Neural cell (in vitro differentiated cells): ENCODE data around the gene BRI3. TPM values are rescaled to one million over a fixed set of nuclear protein-coding genes. Genes with fewer than 3 reads are reported as not detected.

Experiments used
- H2AFZ ChIP-seq: fragments of 200-600, 300-800 bp; sonication (generic), shearing (Covaris generic); 2 replicates; pipeline ENCODE4 v1.6.0; 2014; ENCODE audit warnings: low read depth, mild to moderate bottlenecking, antibody characterized with exemption, low read length, moderate library complexity
- H3F3A ChIP-seq: fragments of 200-600 bp; shearing (Covaris generic); 2 replicates; pipeline ENCODE4 v1.6.1; 2016; ENCODE audit warnings: mild to moderate bottlenecking, moderate library complexity, mixed read lengths, antibody characterized with exemption, low read length; ENCODE audit not compliant: insufficient read depth, poor library complexity, severe bottlenecking
- H3K27ac ChIP-seq: fragments of 200-600, 300-800 bp; sonication (generic), shearing (Covaris generic); 2 replicates; pipeline ENCODE4 v1.5.1; 2014; ENCODE audit warnings: mild to moderate bottlenecking, low read length, moderate library complexity
- H3K27me3 ChIP-seq: fragments of 300-800, 200-600 bp; sonication (generic), shearing (Covaris generic); 2 replicates; pipeline ENCODE4 v1.6.0; 2014; ENCODE audit warnings: mild to moderate bottlenecking, low read depth, low read length, moderate library complexity; ENCODE audit not compliant: insufficient read depth
- H3K36me3 ChIP-seq: fragments of 300-800, 200-600 bp; sonication (generic), shearing (Covaris generic); 2 replicates; pipeline ENCODE4 v1.5.1; 2014; ENCODE audit warnings: mild to moderate bottlenecking, antibody characterized with exemption, low read length, moderate library complexity; ENCODE audit not compliant: insufficient read depth
- H3K4me2 ChIP-seq: fragments of 300-800, 200-600 bp; sonication (generic), shearing (Covaris generic); 2 replicates; pipeline ENCODE4 v1.6.0; 2014; ENCODE audit warnings: mild to moderate bottlenecking, low read length
- H3K4me3 ChIP-seq: fragments of 300-800, 200-600 bp; sonication (generic), shearing (Covaris generic); 2 replicates; pipeline ENCODE4 v1.5.1; 2014; ENCODE audit warnings: mild to moderate bottlenecking, low read length, moderate library complexity
- H3K79me2 ChIP-seq: fragments of 200-600 bp; shearing (Covaris generic); replicated peaks from 2 replicates; pipeline ENCODE4 v1.6.0; 2014; ENCODE audit warnings: mild to moderate bottlenecking, low read length, moderate library complexity; ENCODE audit not compliant: insufficient read depth
- H3K9ac ChIP-seq: fragments of 300-800, 200-600 bp; sonication (generic), shearing (Covaris generic); 2 replicates; pipeline ENCODE4 v1.6.1; 2016; ENCODE audit warnings: mild to moderate bottlenecking, low read length, mixed read lengths
- H3K9me2 ChIP-seq: fragments of 200-600 bp; shearing (Covaris generic); 2 replicates; pipeline ENCODE4 v1.6.1; 2016; ENCODE audit warnings: mild to moderate bottlenecking, low read length, mixed read lengths; ENCODE audit not compliant: insufficient read depth
- H3K9me3 ChIP-seq: fragments of 200-600, 300-800 bp; sonication (generic), shearing (Covaris generic); 2 replicates; pipeline ENCODE4 v1.6.1; 2016; ENCODE audit warnings: mild to moderate bottlenecking, mixed run types, low read length, moderate library complexity, mixed read lengths
- H4K20me1 ChIP-seq: fragments of 200-600 bp; shearing (Covaris generic); 2 replicates; pipeline ENCODE4 v1.6.1; 2016; ENCODE audit warnings: mild to moderate bottlenecking, mixed run types; ENCODE audit not compliant: insufficient read depth
- EP300 ChIP-seq: fragments of 450-650 bp; conservative IDR thresholded peaks from 2 replicates; pipeline ENCODE4 v1.6.1; 2014; ENCODE audit warnings: antibody characterized with exemption, mild to moderate bottlenecking, moderate library complexity; ENCODE audit not compliant: poor library complexity, severe bottlenecking
- EZH2 ChIP-seq: fragments of 200-600, 300-800 bp; shearing (Covaris generic), sonication (generic); IDR thresholded peaks from 2 replicates; pipeline ENCODE4 v1.6.1; 2014; ENCODE audit warnings: antibody characterized with exemption, low read length, borderline replicate concordance, mild to moderate bottlenecking; ENCODE audit not compliant: insufficient read depth, poor library complexity, severe bottlenecking
- MXI1 ChIP-seq: fragments of 450-650 bp; conservative IDR thresholded peaks from 2 replicates; pipeline ENCODE4 v1.6.1; 2014; ENCODE audit warnings: antibody characterized with exemption, mild to moderate bottlenecking; ENCODE audit not compliant: poor library complexity, severe bottlenecking
- POLR2AphosphoS5 ChIP-seq: IDR thresholded peaks from 2 replicates; pipeline ENCODE4 v1.6.1; 2012
- RAD21 ChIP-seq: fragments of 450-650 bp; conservative IDR thresholded peaks from 2 replicates; pipeline ENCODE4 v1.6.1; 2014; ENCODE audit warnings: antibody characterized with exemption, mild to moderate bottlenecking, moderate library complexity
- SMC3 ChIP-seq: fragments of 450-650 bp; conservative IDR thresholded peaks from 2 replicates; pipeline ENCODE4 v1.6.1; 2014; ENCODE audit warnings: antibody characterized with exemption, mild to moderate bottlenecking, moderate library complexity; ENCODE audit not compliant: poor library complexity
- TAF1 ChIP-seq: IDR thresholded peaks from 2 replicates; pipeline ENCODE4 v1.6.1; 2012; ENCODE audit warnings: low read depth
- polyA plus RNA-seq: library from polyadenylated mRNA; depleted of rRNA; stranded (reverse); fragments of >200 nt; gene quantifications from 2 replicates; pipeline ENCODE4 v1.2.3, GENCODE V29; 2014
- TF ChIP-seq, protein P1 (sequence below): fragments of 450-650 bp; IDR thresholded peaks from 2 replicates; pipeline ENCODE4 v1.5.1; 2014; ENCODE audit warnings: antibody characterized with exemption, mild to moderate bottlenecking, moderate library complexity; ENCODE audit not compliant: poor library complexity, severe bottlenecking
- TF ChIP-seq, protein P2 (sequence below): IDR thresholded peaks from 2 replicates; pipeline ENCODE4 v1.6.1; 2012; ENCODE audit warnings: borderline replicate concordance

The BRI3 gene
- polyA plus RNA-seq, 1 donor from 2014 or later = 55.6 TPM

DNA sequence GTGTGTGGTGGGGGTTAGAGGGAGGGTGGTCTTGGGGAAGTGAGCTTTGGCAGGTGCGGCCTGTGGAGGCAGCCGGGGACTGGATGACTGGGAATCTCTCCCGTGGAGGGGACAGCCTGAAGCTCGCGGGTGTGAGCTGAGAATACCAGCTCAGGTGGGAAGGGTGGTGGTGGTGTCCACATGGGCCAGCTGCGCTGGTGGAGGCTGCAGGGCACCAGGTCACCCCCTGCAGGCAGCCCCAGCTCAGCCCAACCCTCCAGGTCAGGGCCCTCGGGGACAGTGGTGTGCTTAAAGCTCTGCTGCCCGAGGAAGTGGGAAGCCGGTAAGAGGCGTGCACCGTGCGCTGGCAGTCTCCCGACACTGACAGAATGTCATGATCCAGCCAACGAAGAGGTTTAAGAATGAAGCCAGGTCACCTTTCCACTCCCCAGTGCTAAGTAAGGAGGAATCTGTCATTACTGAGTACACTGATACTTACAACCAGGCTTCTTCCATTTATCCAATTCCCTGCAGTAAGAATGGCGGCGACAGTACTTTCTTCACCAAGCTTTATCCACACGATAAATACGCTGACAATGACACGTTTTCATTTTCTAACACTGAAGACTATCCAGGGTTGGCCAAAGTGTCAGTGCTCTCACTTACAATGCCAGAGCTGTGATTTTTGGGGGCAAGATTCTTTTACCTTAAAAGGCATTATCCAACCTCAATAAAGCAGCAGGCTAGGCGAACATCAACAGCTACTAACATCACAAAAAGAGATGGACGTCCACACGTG is 20.4 kb downstream of the BRI3 start:
- H3K36me3 ChIP-seq = no peaks in the 10 kb centered on the region
- no peak overlapping the region for H3K27ac ChIP-seq
- H3K4me2 ChIP-seq = no peak overlapping the region
- no peaks in the 10 kb centered on the region for H3K9me2 ChIP-seq
- H3F3A ChIP-seq = no peaks in the 10 kb centered on the region
- no peaks in the 10 kb centered on the region for H3K79me2 ChIP-seq
- no peaks in the 10 kb centered on the region for H4K20me1 ChIP-seq
- H3K9me3 ChIP-seq = no peaks in the 10 kb centered on the region
- no peak overlapping the region for H3K4me3 ChIP-seq
- H2AFZ ChIP-seq = no peak overlapping the region
- no peak for TF ChIP-seq MXI1
- no peak for TF ChIP-seq TAF1
- no peak for TF ChIP-seq RAD21
- TF ChIP-seq, protein P1, sequence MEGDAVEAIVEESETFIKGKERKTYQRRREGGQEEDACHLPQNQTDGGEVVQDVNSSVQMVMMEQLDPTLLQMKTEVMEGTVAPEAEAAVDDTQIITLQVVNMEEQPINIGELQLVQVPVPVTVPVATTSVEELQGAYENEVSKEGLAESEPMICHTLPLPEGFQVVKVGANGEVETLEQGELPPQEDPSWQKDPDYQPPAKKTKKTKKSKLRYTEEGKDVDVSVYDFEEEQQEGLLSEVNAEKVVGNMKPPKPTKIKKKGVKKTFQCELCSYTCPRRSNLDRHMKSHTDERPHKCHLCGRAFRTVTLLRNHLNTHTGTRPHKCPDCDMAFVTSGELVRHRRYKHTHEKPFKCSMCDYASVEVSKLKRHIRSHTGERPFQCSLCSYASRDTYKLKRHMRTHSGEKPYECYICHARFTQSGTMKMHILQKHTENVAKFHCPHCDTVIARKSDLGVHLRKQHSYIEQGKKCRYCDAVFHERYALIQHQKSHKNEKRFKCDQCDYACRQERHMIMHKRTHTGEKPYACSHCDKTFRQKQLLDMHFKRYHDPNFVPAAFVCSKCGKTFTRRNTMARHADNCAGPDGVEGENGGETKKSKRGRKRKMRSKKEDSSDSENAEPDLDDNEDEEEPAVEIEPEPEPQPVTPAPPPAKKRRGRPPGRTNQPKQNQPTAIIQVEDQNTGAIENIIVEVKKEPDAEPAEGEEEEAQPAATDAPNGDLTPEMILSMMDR = no peak
- no peak for TF ChIP-seq POLR2AphosphoS5
- TF ChIP-seq EZH2 = no peak
- TF ChIP-seq SMC3 = no peak
- TF ChIP-seq EP300 = no peak
- TF ChIP-seq, protein P2, sequence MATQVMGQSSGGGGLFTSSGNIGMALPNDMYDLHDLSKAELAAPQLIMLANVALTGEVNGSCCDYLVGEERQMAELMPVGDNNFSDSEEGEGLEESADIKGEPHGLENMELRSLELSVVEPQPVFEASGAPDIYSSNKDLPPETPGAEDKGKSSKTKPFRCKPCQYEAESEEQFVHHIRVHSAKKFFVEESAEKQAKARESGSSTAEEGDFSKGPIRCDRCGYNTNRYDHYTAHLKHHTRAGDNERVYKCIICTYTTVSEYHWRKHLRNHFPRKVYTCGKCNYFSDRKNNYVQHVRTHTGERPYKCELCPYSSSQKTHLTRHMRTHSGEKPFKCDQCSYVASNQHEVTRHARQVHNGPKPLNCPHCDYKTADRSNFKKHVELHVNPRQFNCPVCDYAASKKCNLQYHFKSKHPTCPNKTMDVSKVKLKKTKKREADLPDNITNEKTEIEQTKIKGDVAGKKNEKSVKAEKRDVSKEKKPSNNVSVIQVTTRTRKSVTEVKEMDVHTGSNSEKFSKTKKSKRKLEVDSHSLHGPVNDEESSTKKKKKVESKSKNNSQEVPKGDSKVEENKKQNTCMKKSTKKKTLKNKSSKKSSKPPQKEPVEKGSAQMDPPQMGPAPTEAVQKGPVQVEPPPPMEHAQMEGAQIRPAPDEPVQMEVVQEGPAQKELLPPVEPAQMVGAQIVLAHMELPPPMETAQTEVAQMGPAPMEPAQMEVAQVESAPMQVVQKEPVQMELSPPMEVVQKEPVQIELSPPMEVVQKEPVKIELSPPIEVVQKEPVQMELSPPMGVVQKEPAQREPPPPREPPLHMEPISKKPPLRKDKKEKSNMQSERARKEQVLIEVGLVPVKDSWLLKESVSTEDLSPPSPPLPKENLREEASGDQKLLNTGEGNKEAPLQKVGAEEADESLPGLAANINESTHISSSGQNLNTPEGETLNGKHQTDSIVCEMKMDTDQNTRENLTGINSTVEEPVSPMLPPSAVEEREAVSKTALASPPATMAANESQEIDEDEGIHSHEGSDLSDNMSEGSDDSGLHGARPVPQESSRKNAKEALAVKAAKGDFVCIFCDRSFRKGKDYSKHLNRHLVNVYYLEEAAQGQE = no peak
- no peak overlapping the region for H3K9ac ChIP-seq
- no peaks in the 10 kb centered on the region for H3K27me3 ChIP-seq

DNA sequence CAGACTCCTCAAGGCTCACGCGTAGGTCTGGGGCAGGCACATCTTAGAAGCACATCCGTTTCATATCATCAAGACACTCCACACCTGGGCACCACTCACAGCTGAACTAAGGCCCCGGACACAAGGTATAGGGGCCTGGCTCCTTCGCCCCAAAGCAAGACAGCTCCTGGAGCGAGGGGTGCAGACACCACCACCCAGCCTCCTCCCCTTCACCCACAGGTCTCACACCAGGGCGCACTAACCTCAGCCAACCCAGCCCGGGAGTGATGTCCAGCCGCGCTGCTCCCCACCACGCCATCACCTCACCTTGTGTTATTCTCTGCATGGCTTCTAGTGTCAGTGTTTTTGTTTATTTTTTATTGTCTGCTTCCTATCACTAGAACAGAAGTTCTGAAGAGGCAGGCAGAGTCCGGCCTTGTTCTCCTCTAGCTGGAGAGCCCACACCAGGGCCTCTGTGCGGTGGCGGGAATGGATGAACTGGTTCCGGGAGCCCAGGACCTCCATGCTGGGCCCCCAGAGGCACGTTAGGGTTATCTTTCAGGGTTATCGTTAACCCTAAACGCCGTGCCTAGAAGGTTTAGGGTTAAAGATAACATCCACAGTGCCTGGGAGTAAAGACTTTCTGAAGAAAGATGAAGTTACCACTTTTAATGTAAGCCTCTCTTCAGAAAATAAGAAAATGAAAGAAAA is 21.8 kb downstream of the BRI3 start:
- Histone ChIP-seq H3K4me2 (no peak overlapping the region), H4K20me1 (no peaks in the 10 kb centered on the region)

More for the DNA sequence above, 21.8 kb downstream of the BRI3 start:
- Histone ChIP-seq H3K4me3 (no peak overlapping the region), H3F3A (no peaks in the 10 kb centered on the region), H3K27me3 (no peaks in the 10 kb centered on the region), H3K27ac (no peak overlapping the region), H3K9ac (no peak overlapping the region), H3K36me3 (no peaks in the 10 kb centered on the region), H3K9me3 (no peaks in the 10 kb centered on the region), H3K9me2 (no peaks in the 10 kb centered on the region), H3K79me2 (no peaks in the 10 kb centered on the region), H2AFZ (no peak overlapping the region)
- TF ChIP-seq SMC3 = no peak
- no peak for TF ChIP-seq MXI1
